Suprapubic skin (tissue), 4 donors: ENCODE measurements around the gene SHC3. TPM values are rescaled to one million over a fixed set of nuclear protein-coding genes. Genes with fewer than 3 reads are reported as not detected.
A peak's percentile ranks its signal among the peaks of the same experiment; 100 is the strongest.

Source experiments
- DNase-seq, 2 donors: peaks; one replicate each; pipeline ENCODE4 v3.0.0-alpha.2; 2019; ENCODE audit warnings: low spot score in 2 of 2
- H3K27ac ChIP-seq: fragments of 200-600 bp; sonication (generic); one replicate; pipeline ENCODE4 v1.5.1; 2019
- H3K27me3 ChIP-seq: fragments of 200-600 bp; sonication (generic); one replicate; pipeline ENCODE4 v1.5.1; 2019
- H3K36me3 ChIP-seq: fragments of 200-600 bp; sonication (generic); one replicate; pipeline ENCODE4 v1.5.1; 2019
- H3K4me1 ChIP-seq: fragments of 200-600 bp; sonication (generic); one replicate; pipeline ENCODE4 v1.5.1; 2019
- H3K4me3 ChIP-seq: fragments of 200-600 bp; sonication (generic); one replicate; pipeline ENCODE4 v1.5.1; 2019; ENCODE audit warnings: mild to moderate bottlenecking
- H3K9me3 ChIP-seq: fragments of 200-600 bp; sonication (generic); one replicate; pipeline ENCODE4 v1.5.1; 2019
- CTCF ChIP-seq, 2 donors: fragments of 200-600 bp in 1 of 2; fragments of 450-650 bp in 1 of 2; sonication (generic) in 1 of 2; IDR thresholded peaks; one replicate each; pipeline ENCODE4 v1.5.1; 2016 to 2019; ENCODE audit warnings: antibody characterized with exemption in 2 of 2, mild to moderate bottlenecking in 1 of 2, moderate library complexity in 1 of 2
- EP300 ChIP-seq: sonication (generic); formaldehyde crosslinking; IDR thresholded peaks from one replicate; pipeline ENCODE4 v1.6.1; 2017; ENCODE audit warnings: antibody characterized with exemption
- POLR2A ChIP-seq, 2 donors: fragments of 450-650 bp; IDR thresholded peaks; one replicate each; pipeline ENCODE4 v1.6.1; 2017; ENCODE audit warnings: antibody characterized with exemption in 2 of 2, mild to moderate bottlenecking in 2 of 2, moderate library complexity in 2 of 2
- POLR2AphosphoS5 ChIP-seq, 3 donors: sonication (generic); formaldehyde crosslinking; IDR thresholded peaks; one replicate each; pipeline ENCODE4 v1.6.1; 2017; ENCODE audit warnings: antibody characterized with exemption in 3 of 3
- WGBS: methylation state at CpG from one replicate; pipeline ENCODE4 v1.1.5; 2018; 5-methylcytosine and 5-hydroxymethylcytosine counted together
- total RNA-seq, 4 donors: library from RNA; depleted of rRNA; stranded (reverse); fragments of >200 nt; gene quantifications; one replicate each; pipeline ENCODE4 v1.1.0, GENCODE V29; 2016

SHC3 gene
- total RNA-seq, 4 donors from 2014 or later = 1.7 to 6.0 (median 3.2) TPM

- Histone ChIP-seq H3K4me3 (no peak overlapping the region), H3K27ac (no peak overlapping the region), H3K27me3 (peaks cover 3% of the 10 kb centered on the region), H3K36me3 (no peaks in the 10 kb centered on the region), H3K9me3 (no peaks in the 10 kb centered on the region), H3K4me1 (no peaks in the 10 kb centered on the region)
- WGBS = 76% methylated on average over 5 of the region's 5 CpGs
- no peak for TF ChIP-seq POLR2A (IDR thresholded peaks at IDR 0.05)
- TF ChIP-seq CTCF (IDR thresholded peaks at IDR 0.05) = no peak
- no peak for TF ChIP-seq POLR2AphosphoS5 (IDR thresholded peaks at IDR 0.05)
- TF ChIP-seq EP300 = no peak
- DNase-seq = no peak
Observed at GRCh38 chr9:89186960-89187359, 8.3 kb upstream of the SHC3 start.

- Histone ChIP-seq H3K36me3 (no peaks in the 10 kb centered on the region), H3K4me1 (peaks cover 2% of the 10 kb centered on the region), H3K27ac (no peak overlapping the region), H3K9me3 (no peaks in the 10 kb centered on the region), H3K27me3 (peaks cover 3% of the 10 kb centered on the region), H3K4me3 (no peak overlapping the region)
- no peak for DNase-seq
- TF ChIP-seq EP300 = no peak
- TF ChIP-seq POLR2AphosphoS5 (IDR thresholded peaks at IDR 0.05) = no peak
- TF ChIP-seq POLR2A (IDR thresholded peaks at IDR 0.05) = no peak
- no peak for TF ChIP-seq CTCF (IDR thresholded peaks at IDR 0.05)
- 75% methylated on average over 5 of the region's 5 CpGs for WGBS
Observed at GRCh38 chr9:89185980-89186379, 7.4 kb upstream of the SHC3 start.

- no peak for DNase-seq
- H3K4me3 ChIP-seq = no peak overlapping the region
- no peaks in the 10 kb centered on the region for H3K9me3 ChIP-seq
- TF ChIP-seq POLR2AphosphoS5 (IDR thresholded peaks at IDR 0.05) = no peak
- no peak for TF ChIP-seq POLR2A (IDR thresholded peaks at IDR 0.05)
- TF ChIP-seq EP300 = no peak
- no peak for TF ChIP-seq CTCF (IDR thresholded peaks at IDR 0.05)
- H3K4me1 ChIP-seq = peaks cover 29% of the 10 kb centered on the region
- peaks cover 10% of the 10 kb centered on the region for H3K27me3 ChIP-seq
- no peaks in the 10 kb centered on the region for H3K36me3 ChIP-seq
- WGBS = 80% methylated on average over 3 of the region's 3 CpGs
- H3K27ac ChIP-seq = no peak overlapping the region
Observed at GRCh38 chr9:89183146-89183545, 4.5 kb upstream of the SHC3 start.

GRCh38 chr9:89182369-89182768 is 3.8 kb upstream of the SHC3 start:
- no peaks in the 10 kb centered on the region for H3K36me3 ChIP-seq
- no peak for TF ChIP-seq POLR2A (IDR thresholded peaks at IDR 0.05)
- DNase-seq = no peak
- H3K27me3 ChIP-seq = peaks cover 17% of the 10 kb centered on the region
- no peak overlapping the region for H3K27ac ChIP-seq
- peaks cover 37% of the 10 kb centered on the region for H3K4me1 ChIP-seq
- 95% methylated on average over 10 of the region's 10 CpGs for WGBS
- H3K4me3 ChIP-seq = no peak overlapping the region
- H3K9me3 ChIP-seq = no peaks in the 10 kb centered on the region

GRCh38 chr9:89179895-89180734 is 1.5 kb upstream of the SHC3 start:
- Histone ChIP-seq H3K27ac (peak overlapping the region; percentile 81), H3K9me3 (no peaks in the 10 kb centered on the region), H3K4me3 (peak overlapping the region; percentile 48), H3K27me3 (peaks cover 26% of the 10 kb centered on the region), H3K4me1 (peaks cover 44% of the 10 kb centered on the region), H3K36me3 (no peaks in the 10 kb centered on the region)
- WGBS = 2% methylated on average over 33 of the region's 35 CpGs
- DNase-seq = peak; percentile 93 to 95
- TF ChIP-seq EP300 (no peak), POLR2AphosphoS5 (IDR thresholded peaks at IDR 0.05) (peak in 1 of 3 donors; percentile 53)

- Histone ChIP-seq H3K27ac (peak overlapping the region; percentile 81), H3K27me3 (peaks cover 28% of the 10 kb centered on the region), H3K4me1 (peaks cover 44% of the 10 kb centered on the region), H3K9me3 (no peaks in the 10 kb centered on the region), H3K4me3 (peak overlapping the region; percentile 48), H3K36me3 (no peaks in the 10 kb centered on the region)
- WGBS = 22% methylated on average over 4 of the region's 4 CpGs
- DNase-seq = no peak
- TF ChIP-seq POLR2A (IDR thresholded peaks at IDR 0.05) (no peak), EP300 (no peak), POLR2AphosphoS5 (IDR thresholded peaks at IDR 0.05) (no peak), CTCF (IDR thresholded peaks at IDR 0.05) (no peak)
Observed at GRCh38 chr9:89179540-89179894, 899 bp upstream of the SHC3 start.
